Breast epithelium (tissue), 3 donors: Measurements from ENCODE around the gene ZACN.

Experiments used
- POLR2A ChIP-seq: fragments of 450-650 bp; IDR thresholded peaks from one replicate; pipeline ENCODE4 v1.6.1; 2016; ENCODE audit warnings: antibody characterized with exemption, mild to moderate bottlenecking, moderate library complexity
- TF ChIP-seq, protein P1 (sequence below), 3 donors: fragments of 450-650 bp; IDR thresholded peaks; one replicate each; pipeline ENCODE4 v1.5.1; 2016 to 2017; ENCODE audit warnings: antibody characterized with exemption in 3 of 3, mild to moderate bottlenecking in 3 of 3, moderate library complexity in 3 of 3

DNA sequence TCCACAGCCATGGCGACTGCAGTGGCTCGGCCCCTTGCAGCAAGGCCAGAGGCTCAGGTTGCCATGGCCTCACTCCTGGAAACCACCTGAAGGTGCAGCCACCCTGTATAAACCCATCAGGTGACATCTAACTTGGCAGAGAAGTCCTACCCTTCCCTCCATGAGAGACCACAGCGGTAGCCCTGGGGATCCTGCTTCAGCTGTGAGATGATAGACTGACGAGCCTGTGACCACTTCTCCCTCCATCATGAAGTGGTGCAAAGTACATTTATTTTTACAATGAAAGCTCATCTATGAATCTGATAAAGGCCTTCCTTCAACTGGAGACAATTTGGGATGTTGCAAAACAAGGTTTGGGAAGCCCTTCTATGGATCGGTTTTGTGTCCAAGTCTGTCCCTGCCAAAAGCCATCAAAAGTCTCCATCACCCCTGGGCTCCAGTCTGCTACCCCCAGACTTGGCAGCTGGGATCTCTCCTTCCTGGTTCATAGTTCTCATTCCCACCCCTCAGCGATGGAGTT, 1.8 kb downstream of the ZACN start:
- TF ChIP-seq POLR2A: no peak
- TF ChIP-seq, protein P1, sequence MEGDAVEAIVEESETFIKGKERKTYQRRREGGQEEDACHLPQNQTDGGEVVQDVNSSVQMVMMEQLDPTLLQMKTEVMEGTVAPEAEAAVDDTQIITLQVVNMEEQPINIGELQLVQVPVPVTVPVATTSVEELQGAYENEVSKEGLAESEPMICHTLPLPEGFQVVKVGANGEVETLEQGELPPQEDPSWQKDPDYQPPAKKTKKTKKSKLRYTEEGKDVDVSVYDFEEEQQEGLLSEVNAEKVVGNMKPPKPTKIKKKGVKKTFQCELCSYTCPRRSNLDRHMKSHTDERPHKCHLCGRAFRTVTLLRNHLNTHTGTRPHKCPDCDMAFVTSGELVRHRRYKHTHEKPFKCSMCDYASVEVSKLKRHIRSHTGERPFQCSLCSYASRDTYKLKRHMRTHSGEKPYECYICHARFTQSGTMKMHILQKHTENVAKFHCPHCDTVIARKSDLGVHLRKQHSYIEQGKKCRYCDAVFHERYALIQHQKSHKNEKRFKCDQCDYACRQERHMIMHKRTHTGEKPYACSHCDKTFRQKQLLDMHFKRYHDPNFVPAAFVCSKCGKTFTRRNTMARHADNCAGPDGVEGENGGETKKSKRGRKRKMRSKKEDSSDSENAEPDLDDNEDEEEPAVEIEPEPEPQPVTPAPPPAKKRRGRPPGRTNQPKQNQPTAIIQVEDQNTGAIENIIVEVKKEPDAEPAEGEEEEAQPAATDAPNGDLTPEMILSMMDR (IDR thresholded peaks at IDR 0.05): no peak
